Testis (tissue), 3 donors: ENCODE results near the gene ACO2. TPM values are rescaled to one million over a fixed set of nuclear protein-coding genes. Genes with fewer than 3 reads are reported as not detected.
"Not testable (repeated sequence)": the region's sequence is repeated elsewhere in the genome, so short reads cannot be mapped to it uniquely, and the experiment has no call there.

Experiments
- DNase-seq: peaks from one replicate; pipeline ENCODE4 v3.0.0-alpha.2; 2019
- H3K27ac ChIP-seq, 2 donors: fragments of 200-600 bp; sonication (generic); one replicate each; pipeline ENCODE4 v1.5.1; 2019
- H3K27me3 ChIP-seq: fragments of 200-600 bp; sonication (generic); one replicate; pipeline ENCODE4 v1.5.1; 2019
- H3K36me3 ChIP-seq: fragments of 200-600 bp; sonication (generic); one replicate; pipeline ENCODE4 v1.5.1; 2017; ENCODE audit warnings: low read depth; ENCODE audit errors: missing control alignments
- H3K4me1 ChIP-seq: fragments of 200-600 bp; sonication (generic); one replicate; pipeline ENCODE4 v1.5.1; 2019
- H3K4me3 ChIP-seq, 2 donors: fragments of 200-600 bp; sonication (generic); one replicate each; pipeline ENCODE4 v1.5.1; 2017 to 2019
- H3K9me3 ChIP-seq: fragments of 200-600 bp; sonication (generic); one replicate; pipeline ENCODE4 v1.5.1; 2017
- CTCF ChIP-seq, 3 experiments: fragments of 450-650 bp in 2 of 3; fragments of 200-600 bp in 1 of 3; sonication (generic) in 1 of 3; IDR thresholded peaks; one replicate each; pipeline ENCODE4 v1.5.1; 2016 to 2019; ENCODE audit warnings: antibody characterized with exemption in 3 of 3, mild to moderate bottlenecking in 2 of 3, moderate library complexity in 1 of 3
- POLR2A ChIP-seq: fragments of 450-650 bp; IDR thresholded peaks from one replicate; pipeline ENCODE4 v1.6.1; 2017; ENCODE audit warnings: antibody characterized with exemption, mild to moderate bottlenecking, moderate library complexity
- WGBS, 2 donors: methylation state at CpG; one replicate each; pipeline ENCODE4 v1.1.5; 2018; 5-methylcytosine and 5-hydroxymethylcytosine counted together
- intact Hi-C: fragments of 100-400 bp; cut with DNase I; formaldehyde crosslinking; loops from one replicate; pipeline ENCODE4 v1.15.1; 2023; ENCODE audit warnings: low total_unique reads
- polyA plus RNA-seq: library from polyadenylated mRNA; stranded (reverse); fragments of 350-450 nt; fragmentation: Illumina TruSeq; extraction: RNeasy Lipid Tissue Mini Kit (QIAGEN cat#74804); gene quantifications from one replicate; pipeline ENCODE4 v1.2.3, GENCODE V29; 2014; ENCODE audit warnings: low read depth, low replicate concordance; ENCODE audit not compliant: insufficient read depth
- total RNA-seq, 2 donors: library from RNA; depleted of rRNA; stranded (reverse); fragments of >200 nt; gene quantifications; one replicate each; pipeline ENCODE4 v1.2.3, GENCODE V29; 2016

The ACO2 gene
- total and polyA plus RNA-seq, 3 donors from 2014 or later = 113 to 178 (median 133) TPM

- TF ChIP-seq POLR2A (no peak), CTCF (IDR thresholded peaks at IDR 0.05) (no peak)
- no peak for DNase-seq
- 85% methylated on average over 6 of the region's 6 CpGs for WGBS, 2 donors
- no peaks in the 10 kb centered on the region for H3K36me3 ChIP-seq
- no peaks in the 10 kb centered on the region for H3K9me3 ChIP-seq
- intact Hi-C loops = no loop called here
- H3K27me3 ChIP-seq = no peaks in the 10 kb centered on the region
- H3K4me3 ChIP-seq = no peak overlapping the region
- H3K27ac ChIP-seq = no peak overlapping the region
- no peaks in the 10 kb centered on the region for H3K4me1 ChIP-seq
Observed at GRCh38 chr22:41431656-41432055, 37.3 kb upstream of the ACO2 start.

- H3K27me3 ChIP-seq, H3K9me3 ChIP-seq, H3K27ac ChIP-seq, H3K4me3 ChIP-seq, H3K36me3 ChIP-seq, DNase-seq, intact Hi-C loops, H3K4me1 ChIP-seq: not testable (repeated sequence)
- 75 to 82% methylated on average over 1 of the region's 1 CpG for WGBS, 2 donors
Observed at GRCh38 chr22:41433480-41433879, 35.4 kb upstream of the ACO2 start.

GRCh38 chr22:41434361-41435003 is 34.4 kb upstream of the ACO2 start:
- H3K4me3 ChIP-seq, H3K36me3 ChIP-seq, DNase-seq, H3K4me1 ChIP-seq, intact Hi-C loops, H3K27ac ChIP-seq, H3K9me3 ChIP-seq, H3K27me3 ChIP-seq: not testable (repeated sequence)
- WGBS, 2 donors = 57% methylated on average over 1 to 5 of the region's 5 CpGs

GRCh38 chr22:41435560-41435959 is 33.4 kb upstream of the ACO2 start:
- DNase-seq = no peak
- intact Hi-C loops = no loop called here
- TF ChIP-seq CTCF (IDR thresholded peaks at IDR 0.05) (no peak), POLR2A (no peak)
- H3K4me3 ChIP-seq = no peak overlapping the region
- no peak overlapping the region for H3K27ac ChIP-seq
- no peaks in the 10 kb centered on the region for H3K27me3 ChIP-seq
- peaks cover 6% of the 10 kb centered on the region for H3K4me1 ChIP-seq
- no peaks in the 10 kb centered on the region for H3K9me3 ChIP-seq
- H3K36me3 ChIP-seq = no peaks in the 10 kb centered on the region
- WGBS, 2 donors = 65 to 69% methylated on average over 4 of the region's 4 CpGs

GRCh38 chr22:41436322-41437113 is 32.4 kb upstream of the ACO2 start:
- Histone ChIP-seq H3K36me3 (no peaks in the 10 kb centered on the region), H3K27ac (no peak overlapping the region), H3K9me3 (no peaks in the 10 kb centered on the region), H3K4me3 (no peak overlapping the region), H3K27me3 (no peaks in the 10 kb centered on the region), H3K4me1 (peaks cover 6% of the 10 kb centered on the region)
- no peak for TF ChIP-seq POLR2A
- TF ChIP-seq CTCF (IDR thresholded peaks at IDR 0.05) = no peak
- no peak for DNase-seq
- WGBS, 2 donors = 84 to 87% methylated on average over 12 to 23 of the region's 23 CpGs
- intact Hi-C loops = no loop called here

- TF ChIP-seq CTCF (IDR thresholded peaks at IDR 0.05) = no peak
- Histone ChIP-seq H3K9me3 (no peaks in the 10 kb centered on the region), H3K27me3 (no peaks in the 10 kb centered on the region), H3K4me3 (no peak overlapping the region), H3K4me1 (peaks cover 11% of the 10 kb centered on the region), H3K36me3 (no peaks in the 10 kb centered on the region), H3K27ac (no peak overlapping the region)
- intact Hi-C loops = no loop called here
- WGBS, 2 donors = 90% methylated on average over 7 of the region's 7 CpGs
- DNase-seq = no peak
Observed at GRCh38 chr22:41437198-41437597, 31.7 kb upstream of the ACO2 start.

GRCh38 chr22:41440511-41440910 is 28.4 kb upstream of the ACO2 start:
- H3K36me3 ChIP-seq, H3K9me3 ChIP-seq, H3K4me3 ChIP-seq, DNase-seq, H3K27me3 ChIP-seq, intact Hi-C loops, H3K27ac ChIP-seq: not testable (repeated sequence)
- 78 to 83% methylated on average over 5 of the region's 5 CpGs for WGBS, 2 donors
- peaks cover 26% of the 10 kb centered on the region for H3K4me1 ChIP-seq
